PC-3 (cell line): Measurements from ENCODE around the gene GIPC2. TPM values are rescaled to one million over a fixed set of nuclear protein-coding genes. Genes with fewer than 3 reads are reported as not detected.
A peak's percentile ranks its signal among the peaks of the same experiment; 100 is the strongest.

Source experiments
- ATAC-seq: fragments of 200-7000 bp; cut with Tn5 transposase; 2 replicates; pipeline ENCODE4 v1.9.1; 2020; ENCODE audit warnings: mild to moderate bottlenecking, moderate library complexity
- BruUV-seq: library from RNA; stranded (reverse); fragments of 400-500 nt; replicated peaks from 2 replicates; lab custom pipeline; 2021; lab: Mats Ljungman, UMichigan
- CTCF ChIA-PET: fragments of 300-600 bp; sonication (Branson Sonifier 250); formaldehyde crosslinking; loops from one replicate; lab custom pipeline; 2022; ENCODE audit warnings: antibody characterized with exemption; lab: Charles Lee
- POLR2A ChIA-PET: fragments of 300-600 bp; sonication (Branson Sonifier 250); formaldehyde crosslinking; loops from one replicate; lab custom pipeline; 2022; ENCODE audit warnings: antibody characterized with exemption; ENCODE audit not compliant: unreplicated experiment; lab: Charles Lee
- DNase-seq: peaks from one replicate; pipeline ENCODE4 v3.0.0-alpha.2; 2015
- H2AFZ ChIP-seq: fragments of 300-600 bp; sonication (generic); 2 replicates; pipeline ENCODE4 v1.6.0; 2016; ENCODE audit warnings: antibody characterized with exemption, low read length
- H3F3A ChIP-seq: fragments of 300-600 bp; sonication (generic); one replicate; pipeline ENCODE4 v1.6.0; 2017; ENCODE audit warnings: antibody characterized with exemption, low read length, control low read depth, mild to moderate bottlenecking; ENCODE audit not compliant: unreplicated experiment
- H3K27ac ChIP-seq: fragments of 300-600 bp; sonication (generic); 2 replicates; pipeline ENCODE4 v1.5.1; 2016; ENCODE audit warnings: mild to moderate bottlenecking, low read length
- H3K27me3 ChIP-seq: fragments of 300-600 bp; sonication (generic); 2 replicates; pipeline ENCODE4 v1.6.1; 2016; ENCODE audit warnings: low read length, mixed read lengths
- H3K36me3 ChIP-seq: fragments of 300-600 bp; sonication (generic); 2 replicates; pipeline ENCODE4 v1.6.1; 2016; ENCODE audit warnings: low read depth, mixed run types, low read length, mixed read lengths
- H3K4me1 ChIP-seq: fragments of 300-600 bp; sonication (generic); 2 replicates; pipeline ENCODE4 v1.5.1; 2016; ENCODE audit warnings: low read length; ENCODE audit not compliant: insufficient read depth
- H3K4me2 ChIP-seq: fragments of 300-600 bp; sonication (generic); 2 replicates; pipeline ENCODE4 v1.6.0; 2016; ENCODE audit warnings: low read length
- H3K4me3 ChIP-seq: fragments of 300-600 bp; sonication (generic); 2 replicates; pipeline ENCODE4 v1.5.1; 2016; ENCODE audit warnings: mild to moderate bottlenecking, low read length, mixed read lengths
- H3K79me2 ChIP-seq: fragments of 300-600 bp; sonication (generic); 2 replicates; pipeline ENCODE4 v1.6.1; 2017; ENCODE audit warnings: low read length, mixed read lengths
- H3K9ac ChIP-seq: fragments of 300-600 bp; sonication (generic); 2 replicates; pipeline ENCODE4 v1.6.0; 2016; ENCODE audit warnings: mild to moderate bottlenecking, low read length
- H3K9me2 ChIP-seq: fragments of 300-600 bp; sonication (generic); replicated peaks from 2 replicates; pipeline ENCODE4 v1.6.1; 2016; ENCODE audit warnings: mixed run types, low read length, mixed read lengths
- H3K9me3 ChIP-seq: fragments of 300-600 bp; sonication (generic); 2 replicates; pipeline ENCODE4 v1.6.1; 2016; ENCODE audit warnings: low read length, mixed read lengths
- H4K20me1 ChIP-seq: fragments of 300-600 bp; sonication (generic); 2 replicates; pipeline ENCODE4 v1.6.1; 2016; ENCODE audit warnings: low read length, mixed read lengths
- CTCF ChIP-seq: fragments of 300-600 bp; sonication (generic); conservative IDR thresholded peaks from 2 replicates; pipeline ENCODE4 v1.5.1; 2017; ENCODE audit warnings: antibody characterized with exemption, low read depth, mild to moderate bottlenecking, low read length
- EZH2 ChIP-seq: fragments of 300-600 bp; sonication (generic); IDR thresholded peaks from one replicate; pipeline ENCODE4 v1.6.1; 2017; ENCODE audit warnings: antibody characterized with exemption, mild to moderate bottlenecking, low read length; ENCODE audit not compliant: unreplicated experiment
- EZH2phosphoT487 ChIP-seq: fragments of 300-600 bp; sonication (generic); IDR thresholded peaks from 2 replicates; pipeline ENCODE4 v1.6.1; 2018; ENCODE audit warnings: mild to moderate bottlenecking, antibody characterized with exemption, low read length, borderline replicate concordance
- intact Hi-C: fragments of 100-400 bp; cut with micrococcal nuclease; formaldehyde crosslinking; loops from 2 replicates; pipeline ENCODE4 v1.9.0; 2023
- total RNA-seq: library from RNA; depleted of rRNA; stranded (reverse); fragments of >200 nt; gene quantifications from 2 replicates; pipeline ENCODE4 v1.2.3, GENCODE V29; 2014

Gene GIPC2
- total RNA-seq, 1 experiment from 2014 or later: not detected

- H3K9me3 ChIP-seq: no peaks in the 10 kb centered on the region
- no TSS peak for BruUV-seq
- ChIA-PET CTCF (no interaction called here), POLR2A (no interaction called here)
- H4K20me1 ChIP-seq: no peaks in the 10 kb centered on the region
- intact Hi-C loops: no loop called here
- H3K9me2 ChIP-seq: no peaks in the 10 kb centered on the region
- H3F3A ChIP-seq: no peaks in the 10 kb centered on the region
- H3K79me2 ChIP-seq: no peaks in the 10 kb centered on the region
- H3K27me3 ChIP-seq: no peaks in the 10 kb centered on the region
- no peak for DNase-seq
- no peak overlapping the region for H2AFZ ChIP-seq
- no peak overlapping the region for H3K27ac ChIP-seq
- H3K4me3 ChIP-seq: no peak overlapping the region
- no peaks in the 10 kb centered on the region for H3K36me3 ChIP-seq
- H3K4me1 ChIP-seq: peaks cover 35% of the 10 kb centered on the region
- H3K4me2 ChIP-seq: no peak overlapping the region
- TF ChIP-seq EZH2phosphoT487: no peak
- TF ChIP-seq EZH2: no peak
- no peak for TF ChIP-seq CTCF
- no peak for ATAC-seq
- H3K9ac ChIP-seq: no peak overlapping the region
These were observed 95.9 kb downstream of the GIPC2 start for GRCh38 chr1:78141531-78142231.

- no peak overlapping the region for H3K27ac ChIP-seq
- TF ChIP-seq EZH2 (no peak), EZH2phosphoT487 (no peak), CTCF (no peak)
- H3K79me2 ChIP-seq: no peaks in the 10 kb centered on the region
- H2AFZ ChIP-seq: 0 out of 2 replicates have a peak overlapping the region, but pooled peaks have one; percentile 15
- CTCF ChIA-PET: no interaction called here
- H3K9me3 ChIP-seq: no peaks in the 10 kb centered on the region
- no peaks in the 10 kb centered on the region for H3K27me3 ChIP-seq
- H3F3A ChIP-seq: no peaks in the 10 kb centered on the region
- no peak overlapping the region for H3K4me2 ChIP-seq
- intact Hi-C loops: no loop called here
- H3K9me2 ChIP-seq: no peaks in the 10 kb centered on the region
- no peak for DNase-seq
- POLR2A ChIA-PET: no interaction called here
- H3K4me3 ChIP-seq: no peak overlapping the region
- no peak overlapping the region for H3K9ac ChIP-seq
- no peaks in the 10 kb centered on the region for H3K36me3 ChIP-seq
- H4K20me1 ChIP-seq: no peaks in the 10 kb centered on the region
- BruUV-seq: no TSS peak
- H3K4me1 ChIP-seq: peaks cover 35% of the 10 kb centered on the region
- no peak for ATAC-seq
These were observed 97.0 kb downstream of the GIPC2 start for GRCh38 chr1:78142736-78143135.

GRCh38 chr1:78143152-78143551 lies 97.4 kb downstream of the GIPC2 start:
- no peak overlapping the region for H3K4me2 ChIP-seq
- no peaks in the 10 kb centered on the region for H3K36me3 ChIP-seq
- CTCF ChIA-PET: no interaction called here
- H3K4me1 ChIP-seq: peaks cover 35% of the 10 kb centered on the region
- no peak overlapping the region for H3K9ac ChIP-seq
- no peaks in the 10 kb centered on the region for H3K9me2 ChIP-seq
- H3K4me3 ChIP-seq: no peak overlapping the region
- DNase-seq (no peak), ATAC-seq (no peak)
- H2AFZ ChIP-seq: peak overlapping the region; percentile 15; the same call in 1 of the 2 replicates
- H4K20me1 ChIP-seq: no peaks in the 10 kb centered on the region
- H3K27me3 ChIP-seq: no peaks in the 10 kb centered on the region
- no peak overlapping the region for H3K27ac ChIP-seq
- POLR2A ChIA-PET: no interaction called here
- no TSS peak for BruUV-seq
- no peaks in the 10 kb centered on the region for H3K79me2 ChIP-seq
- H3K9me3 ChIP-seq: no peaks in the 10 kb centered on the region
- TF ChIP-seq EZH2phosphoT487 (no peak), CTCF (no peak), EZH2 (no peak)
- intact Hi-C loops: no loop called here
- H3F3A ChIP-seq: no peaks in the 10 kb centered on the region
